ENCODE measurements around the gene VRK2.

DNA sequence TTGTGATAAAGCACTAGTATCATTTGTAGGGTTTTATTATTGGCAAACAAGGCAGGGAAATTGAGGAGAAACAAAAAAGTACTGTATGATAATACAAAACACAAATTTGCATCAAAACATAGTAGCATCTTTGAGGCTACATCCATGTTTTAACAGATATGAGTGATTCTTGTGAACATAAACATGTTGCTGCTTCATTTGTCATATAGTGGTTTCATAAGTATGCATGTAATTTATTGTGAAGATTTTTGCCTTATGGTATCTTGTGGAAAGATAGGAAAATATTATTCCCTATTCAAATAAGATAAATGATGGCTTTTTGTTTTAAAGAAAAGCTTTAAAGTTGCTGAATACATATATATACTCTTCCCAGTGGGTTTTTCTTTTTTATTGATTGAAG is 60.3 kb downstream of the VRK2 start:
- TF ChIP-seq CTCF (IDR thresholded peaks at IDR 0.05) (no peak), POLR2A (IDR thresholded peaks at IDR 0.05) (no peak), POLR2AphosphoS5 (IDR thresholded peaks at IDR 0.05) (no peak)
